Pericardium fibroblast (primary cell): Measurements from ENCODE around the gene SCNN1B. TPM values are rescaled to one million over a fixed set of nuclear protein-coding genes. Genes with fewer than 3 reads are reported as not detected.

Experiments
- total RNA-seq: library from RNA; depleted of rRNA; stranded (reverse); fragments of >200 nt; gene quantifications from 2 replicates; pipeline ENCODE4 v1.2.3, GENCODE V29; 2015

SCNN1B gene
- not detected in 2 replicates for total RNA-seq

GRCh38 chr16:23302045-23302956, at the start of gene SCNN1B:
Gene SCNN1B, plus strand, starts transcription at chr16:23302302. Its CDS starts 46,298 bp downstream, at chr16:23348600.

Other genes starting within 250 kb of the SCNN1B start
- 4.4 and 5.7 TPM in 2 replicates for gene USP31, start 152.8 kb upstream of the SCNN1B start, total RNA-seq
- gene SCNN1G, start 119.6 kb upstream of the SCNN1B start, total RNA-seq, result not detected in 2 replicates
- 3.9 and 7.6 TPM in 2 replicates for gene COG7, start 150.9 kb downstream of the SCNN1B start, total RNA-seq
- 22.4 and 35.5 TPM in 2 replicates for gene GGA2, start 208.2 kb downstream of the SCNN1B start, total RNA-seq